Vagina (tissue), 2 donors: Measurements from ENCODE around the gene PTDSS2. TPM values are rescaled to one million over a fixed set of nuclear protein-coding genes. Genes with fewer than 3 reads are reported as not detected.

Experiments used
- DNase-seq, 2 donors: peaks; one replicate each; pipeline ENCODE4 v3.0.0-alpha.2; 2017; ENCODE audit errors: extremely low spot score in 2 of 2
- H3K27ac ChIP-seq: fragments of 200-600 bp; sonication (generic); one replicate; pipeline ENCODE4 v1.5.1; 2019
- H3K27me3 ChIP-seq: fragments of 200-600 bp; sonication (generic); one replicate; pipeline ENCODE4 v1.5.1; 2019
- H3K36me3 ChIP-seq, 2 donors: fragments of 200-600 bp; sonication (generic); one replicate each; pipeline ENCODE4 v1.5.1; 2017 to 2019
- H3K4me1 ChIP-seq: fragments of 200-600 bp; sonication (generic); one replicate; pipeline ENCODE4 v1.5.1; 2019
- H3K4me3 ChIP-seq, 2 donors: fragments of 200-600 bp; sonication (generic); 1 replicate in 1 of 2; 2 replicates in 1 of 2; pipeline ENCODE4 v1.5.1; 2016 to 2019
- H3K9me3 ChIP-seq: fragments of 200-600 bp; sonication (generic); one replicate; pipeline ENCODE4 v1.5.1; 2019
- CTCF ChIP-seq, 3 experiments: fragments of 450-650 bp in 2 of 3; fragments of 200-600 bp in 1 of 3; sonication (generic) in 1 of 3; IDR thresholded peaks; one replicate each; pipeline ENCODE4 v1.5.1; 2017 to 2019; ENCODE audit warnings: antibody characterized with exemption in 3 of 3, mild to moderate bottlenecking in 2 of 3, moderate library complexity in 2 of 3
- POLR2A ChIP-seq, 2 donors: fragments of 450-650 bp; IDR thresholded peaks; one replicate each; pipeline ENCODE4 v1.6.1; 2017; ENCODE audit warnings: antibody characterized with exemption in 2 of 2, mild to moderate bottlenecking in 2 of 2, moderate library complexity in 2 of 2
- POLR2AphosphoS5 ChIP-seq, 2 donors: sonication (generic); formaldehyde crosslinking; IDR thresholded peaks; one replicate each; pipeline ENCODE4 v1.9.0; 2017; ENCODE audit warnings: antibody characterized with exemption in 2 of 2, mild to moderate bottlenecking in 2 of 2, low read depth in 1 of 2; ENCODE audit not compliant: insufficient read depth in 1 of 2
- intact Hi-C: fragments of 100-400 bp; cut with DNase I; formaldehyde crosslinking; loops from one replicate; pipeline ENCODE4 v1.15.1; 2023
- total RNA-seq: library from RNA; depleted of rRNA; stranded (reverse); fragments of >200 nt; gene quantifications from one replicate; pipeline ENCODE4 v1.2.3, GENCODE V29; 2016

PTDSS2 gene
- total RNA-seq, 1 donor from 2014 or later, result 36.1 TPM

GRCh38 chr11:504994-505344, 54.9 kb downstream of the PTDSS2 start:
- Histone ChIP-seq H3K9me3 (no peaks in the 10 kb centered on the region), H3K4me1 (peaks cover 53% of the 10 kb centered on the region), H3K27ac (peak overlapping the region; percentile 99), H3K4me3 (peak overlapping the region; percentile 50 to 54), H3K27me3 (no peaks in the 10 kb centered on the region), H3K36me3 (peaks cover 0 to 28% of the 10 kb centered on the region in 2 donors)
- no peak for DNase-seq
- TF ChIP-seq POLR2A (IDR thresholded peaks at IDR 0.05) (no peak), CTCF (IDR thresholded peaks at IDR 0.05) (no peak), POLR2AphosphoS5 (IDR thresholded peaks at IDR 0.05; ENCODE audit: insufficient read depth in 1 of 2, low read depth in 1 of 2) (no peak)
- intact Hi-C loops, result loop anchor here (5.0 kb wide), 1 partner anchor 53 kb away; the partner anchor contains the start of gene PTDSS2

DNA sequence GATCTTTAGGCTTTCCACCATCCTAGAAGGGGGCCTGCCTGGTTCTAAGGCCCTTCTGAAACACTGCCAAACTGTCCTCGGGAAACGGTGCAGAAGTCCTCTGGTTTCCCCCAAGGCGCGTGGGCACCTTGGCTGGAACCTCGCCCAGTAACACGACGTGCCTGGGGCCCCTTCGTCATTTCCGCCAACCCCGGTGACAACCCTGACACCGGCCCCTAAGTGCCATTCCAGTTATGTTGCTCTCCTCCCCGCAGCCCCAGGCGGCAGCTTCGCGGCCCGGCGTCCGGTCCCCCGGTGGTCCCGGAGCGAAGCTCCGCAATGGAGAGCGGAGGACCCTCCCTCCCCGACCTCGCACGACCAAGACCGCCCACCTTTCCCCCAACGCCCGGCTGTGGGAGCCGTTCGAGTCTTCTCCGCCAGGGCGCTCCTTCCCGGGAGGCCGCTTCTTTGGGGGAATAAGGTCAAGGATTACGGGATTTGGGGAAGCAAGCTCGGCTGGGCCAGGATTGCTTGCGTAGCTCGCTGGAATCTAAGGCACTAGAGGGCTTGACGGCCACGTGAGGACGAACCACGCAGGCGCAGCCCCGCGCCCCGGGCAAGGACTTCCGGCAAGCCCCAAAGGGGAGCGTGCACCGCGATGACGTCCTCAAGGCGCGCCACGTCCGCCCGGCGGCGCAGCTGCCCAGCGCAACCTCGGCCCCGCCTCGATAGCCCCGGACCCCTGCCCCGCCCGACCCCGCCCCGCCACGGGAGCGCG, 56.3 kb downstream of the PTDSS2 start:
- H3K27ac ChIP-seq, result peak overlapping the region; percentile 99
- H3K4me1 ChIP-seq, result peaks cover 53% of the 10 kb centered on the region
- no peak for DNase-seq
- intact Hi-C loops, result no loop called here
- H3K4me3 ChIP-seq, result peak overlapping the region; percentile 76 to 85
- H3K9me3 ChIP-seq, result no peaks in the 10 kb centered on the region
- no peaks in the 10 kb centered on the region for H3K27me3 ChIP-seq
- TF ChIP-seq CTCF (IDR thresholded peaks at IDR 0.05) (no peak), POLR2AphosphoS5 (IDR thresholded peaks at IDR 0.05; ENCODE audit: insufficient read depth in 1 of 2, low read depth in 1 of 2) (peak; percentile 87 to 98), POLR2A (IDR thresholded peaks at IDR 0.05) (peak in 1 of 2 donors; percentile 70)
- H3K36me3 ChIP-seq, result peaks cover 0 to 22% of the 10 kb centered on the region in 2 donors

GRCh38 chr11:506995-507726, 57.1 kb downstream of the PTDSS2 start, which contains the start of gene RNH1:
Gene RNH1, minus strand, starts transcription at chr11:507242. Its CDS starts 5,080 bp downstream, at chr11:502162.
- intact Hi-C loops, result no loop called here
- peak within 1 kb of the TSS; percentile 99 for H3K27ac ChIP-seq
- TF ChIP-seq POLR2A (IDR thresholded peaks at IDR 0.05), result peak in 1 of 2 donors; percentile 63
- peak in 1 of 2 donors; percentile 65 for TF ChIP-seq POLR2AphosphoS5 (IDR thresholded peaks at IDR 0.05; ENCODE audit: insufficient read depth in 1 of 2, low read depth in 1 of 2)
- TF ChIP-seq CTCF (IDR thresholded peaks at IDR 0.05), result no peak
- no peaks in the 10 kb centered on the region for H3K9me3 ChIP-seq
- H3K36me3 ChIP-seq, result peaks cover 0 to 14% of the 10 kb centered on the region in 2 donors
- H3K27me3 ChIP-seq, result no peaks in the 10 kb centered on the region
- peak; percentile 97 to 100 for DNase-seq
- peaks cover 51% of the 10 kb centered on the region for H3K4me1 ChIP-seq
- peak within 1 kb of the TSS; percentile 76 to 85 for H3K4me3 ChIP-seq

- H3K4me3 ChIP-seq, result peak overlapping the region; percentile 76 to 85
- TF ChIP-seq POLR2AphosphoS5 (IDR thresholded peaks at IDR 0.05; ENCODE audit: insufficient read depth in 1 of 2, low read depth in 1 of 2) (no peak), CTCF (IDR thresholded peaks at IDR 0.05) (no peak), POLR2A (IDR thresholded peaks at IDR 0.05) (no peak)
Observed at GRCh38 chr11:507727-508515, 57.8 kb downstream of the PTDSS2 start.

More at GRCh38 chr11:507727-508515, 57.8 kb downstream of the PTDSS2 start:
- Histone ChIP-seq H3K4me1 (peaks cover 44% of the 10 kb centered on the region), H3K36me3 (peaks cover 0 to 11% of the 10 kb centered on the region in 2 donors), H3K27me3 (no peaks in the 10 kb centered on the region), H3K9me3 (no peaks in the 10 kb centered on the region), H3K27ac (peak overlapping the region; percentile 99)
- intact Hi-C loops, result no loop called here
- DNase-seq, result no peak
